Esophagus squamous epithelium (tissue), 5 donors: ENCODE data around the gene LORICRIN. TPM values are rescaled to one million over a fixed set of nuclear protein-coding genes. Genes with fewer than 3 reads are reported as not detected.
A peak's percentile ranks its signal among the peaks of the same experiment; 100 is the strongest.

ENCODE experiments used
- DNase-seq: peaks from one replicate; lab custom pipeline; 2025; lab: John Stamatoyannopoulos, UW
- H3K27ac ChIP-seq, 4 donors: fragments of 200-600 bp; sonication (generic); one replicate each; pipeline ENCODE4 v1.5.1; 2016 to 2019; ENCODE audit warnings: mild to moderate bottlenecking in 1 of 4
- H3K27me3 ChIP-seq, 4 donors: fragments of 200-600 bp; sonication (generic); 1 replicate in 3 of 4; 2 replicates in 1 of 4; pipeline versions ENCODE4 v1.5.1 to v1.6.0; 2017 to 2021; ENCODE audit warnings: antibody characterized with exemption in 1 of 4
- H3K36me3 ChIP-seq, 3 donors: fragments of 200-600 bp; sonication (generic); one replicate each; pipeline ENCODE4 v1.5.1; 2016 to 2019
- H3K4me1 ChIP-seq, 3 donors: fragments of 200-600 bp; sonication (generic); one replicate each; pipeline ENCODE4 v1.5.1; 2017 to 2019
- H3K4me3 ChIP-seq, 4 donors: fragments of 200-600 bp; sonication (generic); 1 replicate in 3 of 4; 2 replicates in 1 of 4; pipeline ENCODE4 v1.5.1; 2016 to 2019; ENCODE audit warnings: mild to moderate bottlenecking in 2 of 4, moderate library complexity in 1 of 4
- H3K9me3 ChIP-seq, 3 donors: fragments of 200-600 bp; sonication (generic); one replicate each; pipeline ENCODE4 v1.5.1; 2016 to 2019
- CTCF ChIP-seq, 6 experiments: fragments of 450-650 bp in 4 of 6; fragments of 200-600 bp in 2 of 6; sonication (generic) in 2 of 6; IDR thresholded peaks; one replicate each; pipeline ENCODE4 v1.5.1; 2016 to 2019; ENCODE audit warnings: antibody characterized with exemption in 6 of 6, mild to moderate bottlenecking in 4 of 6, moderate library complexity in 4 of 6
- POLR2A ChIP-seq, 4 donors: fragments of 450-650 bp; IDR thresholded peaks; one replicate each; pipeline ENCODE4 v1.6.1; 2017; ENCODE audit warnings: antibody characterized with exemption in 4 of 4, mild to moderate bottlenecking in 4 of 4, moderate library complexity in 3 of 4
- WGBS, 2 donors: methylation state at CpG; one replicate each; pipeline ENCODE4 v1.1.5; 2018; 5-methylcytosine and 5-hydroxymethylcytosine counted together
- intact Hi-C: fragments of 100-400 bp; cut with DNase I; formaldehyde crosslinking; loops from one replicate; pipeline ENCODE4 v1.15.0; 2022
- total RNA-seq, 4 donors: library from RNA; depleted of rRNA; stranded (reverse); fragments of >200 nt; gene quantifications; one replicate each; pipeline ENCODE4 v1.1.0, GENCODE V29; 2016
- donor health status: DM: yes; HTN: yes; CAD: no.

LORICRIN gene
- total RNA-seq, 4 donors from 2014 or later: not detected

- WGBS, 2 donors: 57 to 85% methylated on average over 4 of the region's 4 CpGs
- no peak overlapping the region for H3K4me3 ChIP-seq
- no peak for DNase-seq
- peaks cover 0 to 10% (median 0%) of the 10 kb centered on the region in 4 donors for H3K27me3 ChIP-seq
- H3K9me3 ChIP-seq: no peaks in the 10 kb centered on the region
- TF ChIP-seq CTCF (IDR thresholded peaks at IDR 0.05) (no peak), POLR2A (IDR thresholded peaks at IDR 0.05) (no peak)
- intact Hi-C loops: no loop called here
- H3K36me3 ChIP-seq: no peaks in the 10 kb centered on the region
- H3K27ac ChIP-seq: no peak overlapping the region
- H3K4me1 ChIP-seq: peaks cover 0 to 16% (median 0%) of the 10 kb centered on the region in 3 donors
Observed at GRCh38 chr1:153251988-153252387, 7.5 kb upstream of the LORICRIN start.

DNA sequence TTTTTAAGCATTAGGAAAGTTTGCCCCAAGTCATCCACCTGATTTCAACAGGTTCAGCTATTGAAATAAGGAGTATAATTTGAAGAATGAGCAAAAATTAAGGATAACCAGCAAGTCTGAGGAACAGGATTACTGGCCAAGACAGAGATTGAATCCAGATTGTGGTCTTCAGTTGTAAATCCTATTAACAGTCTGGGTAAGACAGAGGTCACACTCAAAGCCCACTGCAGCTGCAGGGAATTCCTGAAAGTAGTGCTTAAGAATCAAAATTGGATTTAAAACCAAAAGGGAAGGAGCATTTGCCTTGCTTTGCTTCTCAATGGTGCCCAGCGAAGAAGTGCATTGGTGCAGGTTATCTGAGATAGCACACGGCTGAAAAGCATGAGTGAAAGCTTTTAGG is 6.4 kb upstream of the LORICRIN start:
- Histone ChIP-seq H3K4me3 (no peak overlapping the region), H3K4me1 (peaks cover 0 to 16% (median 0%) of the 10 kb centered on the region in 3 donors), H3K27ac (no peak overlapping the region), H3K36me3 (no peaks in the 10 kb centered on the region), H3K27me3 (peaks cover 0 to 4% (median 0%) of the 10 kb centered on the region in 4 donors), H3K9me3 (no peaks in the 10 kb centered on the region)
- intact Hi-C loops: no loop called here
- no peak for TF ChIP-seq POLR2A (IDR thresholded peaks at IDR 0.05)
- no peak for TF ChIP-seq CTCF (IDR thresholded peaks at IDR 0.05)
- DNase-seq: no peak
- 33 to 93% methylated on average over 2 of the region's 2 CpGs for WGBS, 2 donors

DNA sequence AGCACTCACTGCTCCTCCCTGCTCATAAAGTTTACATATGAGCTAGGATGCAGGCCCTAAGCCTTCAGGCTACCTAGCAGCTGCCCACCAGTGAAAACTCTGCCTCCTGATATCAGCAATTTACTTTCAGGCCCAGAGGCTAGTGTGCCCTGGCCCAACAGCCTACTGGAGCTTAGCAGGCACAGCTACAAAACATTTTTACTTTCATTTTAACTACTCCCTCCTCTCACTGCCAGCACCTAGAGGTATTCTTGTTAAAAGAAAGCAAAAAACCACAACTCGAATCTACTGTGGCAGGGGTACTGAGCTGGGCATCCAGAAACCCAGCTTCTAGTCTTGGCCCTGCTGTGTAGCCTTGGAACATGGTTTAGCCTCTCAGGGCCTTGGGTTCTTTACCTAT is 5.8 kb upstream of the LORICRIN start:
- 17 to 25% methylated on average over 1 of the region's 1 CpG for WGBS, 2 donors

DNA sequence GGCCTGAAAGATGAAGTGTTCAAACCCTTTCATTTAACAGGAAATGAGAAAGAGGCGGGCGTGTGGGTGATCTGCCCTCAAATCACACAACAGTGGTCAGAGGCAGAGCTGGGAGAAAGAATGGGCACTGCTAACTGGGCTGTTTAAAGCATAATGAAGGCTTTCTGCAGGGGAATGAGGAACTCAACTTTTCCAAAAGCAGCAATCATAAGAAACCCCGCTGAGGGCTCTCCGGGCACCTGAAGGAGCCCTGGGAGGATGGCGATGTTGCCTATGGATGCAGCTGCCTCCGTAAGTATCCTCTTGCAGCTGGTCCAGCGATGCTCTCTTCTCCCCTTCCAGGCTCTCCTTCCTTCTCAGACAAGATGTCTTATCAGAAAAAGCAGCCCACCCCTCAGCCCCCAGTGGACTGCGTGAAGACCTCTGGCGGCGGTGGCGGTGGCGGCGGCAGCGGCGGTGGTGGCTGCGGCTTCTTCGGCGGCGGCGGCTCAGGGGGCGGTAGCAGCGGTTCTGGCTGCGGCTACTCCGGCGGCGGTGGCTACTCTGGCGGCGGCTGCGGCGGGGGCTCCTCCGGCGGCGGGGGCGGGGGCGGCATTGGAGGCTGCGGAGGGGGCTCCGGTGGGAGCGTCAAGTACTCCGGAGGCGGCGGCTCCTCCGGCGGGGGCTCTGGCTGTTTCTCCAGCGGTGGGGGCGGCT is 1.2 kb downstream of the LORICRIN start:
- 48 to 49% methylated on average over 7 of the region's 45 CpGs for WGBS, 2 donors
- peaks cover 7 to 26% (median 14%) of the 10 kb centered on the region in 3 donors for H3K4me1 ChIP-seq
- no peak for TF ChIP-seq POLR2A (IDR thresholded peaks at IDR 0.05)
- no peak for TF ChIP-seq CTCF (IDR thresholded peaks at IDR 0.05)
- peaks cover 0 to 60% (median 0%) of the 10 kb centered on the region in 4 donors for H3K27me3 ChIP-seq
- peak overlapping the region; percentile 34 to 71 (median 44) for H3K4me3 ChIP-seq
- intact Hi-C loops: no loop called here
- no peaks in the 10 kb centered on the region for H3K9me3 ChIP-seq
- no peak for DNase-seq
- no peak overlapping the region for H3K27ac ChIP-seq
- no peaks in the 10 kb centered on the region for H3K36me3 ChIP-seq

More for the DNA sequence above, 5.8 kb upstream of the LORICRIN start:
- intact Hi-C loops: no loop called here
- H3K27ac ChIP-seq: no peak overlapping the region
- H3K4me3 ChIP-seq: no peak overlapping the region
- DNase-seq: no peak
- H3K4me1 ChIP-seq: peaks cover 0 to 16% (median 0%) of the 10 kb centered on the region in 3 donors
- TF ChIP-seq POLR2A (IDR thresholded peaks at IDR 0.05): no peak
- no peak for TF ChIP-seq CTCF (IDR thresholded peaks at IDR 0.05)
- no peaks in the 10 kb centered on the region for H3K27me3 ChIP-seq
- no peaks in the 10 kb centered on the region for H3K36me3 ChIP-seq
- H3K9me3 ChIP-seq: no peaks in the 10 kb centered on the region

DNA sequence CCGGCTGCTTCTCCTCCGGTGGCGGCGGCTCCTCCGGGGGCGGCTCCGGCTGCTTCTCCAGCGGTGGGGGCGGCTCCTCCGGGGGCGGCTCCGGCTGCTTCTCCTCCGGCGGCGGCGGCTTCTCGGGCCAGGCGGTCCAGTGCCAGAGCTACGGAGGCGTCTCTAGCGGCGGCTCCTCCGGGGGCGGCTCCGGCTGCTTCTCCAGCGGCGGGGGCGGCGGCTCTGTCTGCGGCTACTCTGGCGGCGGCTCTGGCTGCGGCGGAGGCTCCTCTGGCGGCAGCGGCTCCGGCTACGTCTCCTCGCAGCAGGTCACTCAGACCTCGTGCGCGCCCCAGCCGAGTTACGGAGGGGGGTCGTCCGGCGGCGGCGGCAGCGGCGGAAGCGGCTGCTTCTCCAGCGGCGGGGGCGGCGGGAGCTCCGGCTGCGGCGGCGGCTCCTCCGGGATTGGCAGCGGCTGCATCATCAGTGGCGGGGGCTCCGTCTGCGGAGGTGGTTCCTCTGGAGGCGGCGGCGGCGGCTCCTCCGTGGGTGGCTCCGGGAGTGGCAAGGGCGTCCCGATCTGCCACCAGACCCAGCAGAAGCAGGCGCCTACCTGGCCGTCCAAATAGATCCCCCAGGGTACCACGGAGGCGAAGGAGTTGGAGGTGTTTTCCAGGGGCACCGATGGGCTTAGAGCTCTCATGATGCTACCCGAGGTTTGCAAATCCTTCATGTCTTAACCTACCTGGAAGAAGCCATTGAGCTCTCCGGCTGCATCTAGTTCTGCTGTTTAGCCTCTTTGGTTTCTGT is 2.0 kb downstream of the LORICRIN start:
- Histone ChIP-seq H3K27ac (no peak overlapping the region), H3K36me3 (no peaks in the 10 kb centered on the region), H3K4me1 (peaks cover 7 to 26% (median 14%) of the 10 kb centered on the region in 3 donors), H3K9me3 (no peaks in the 10 kb centered on the region), H3K27me3 (peaks cover 0 to 67% (median 0%) of the 10 kb centered on the region in 4 donors), H3K4me3 (peak overlapping the region; percentile 34 to 71 (median 44))
- DNase-seq: no peak
- 5 to 18% methylated on average over 2 to 3 of the region's 80 CpGs for WGBS, 2 donors
- intact Hi-C loops: no loop called here
- no peak for TF ChIP-seq CTCF (IDR thresholded peaks at IDR 0.05)
- TF ChIP-seq POLR2A (IDR thresholded peaks at IDR 0.05): no peak
